Mesendoderm (in vitro differentiated cells): Measurements from ENCODE around the gene RNLS.

ENCODE experiments used
- DNase-seq: peaks from one replicate; pipeline ENCODE4 v3.0.0; 2013
- H2AK5ac ChIP-seq: 2 replicates; pipeline ENCODE4 v1.6.1; 2013; ENCODE audit warnings: low read length, inconsistent platforms
- H2BK120ac ChIP-seq: 2 replicates; pipeline ENCODE4 v1.6.1; 2013; ENCODE audit warnings: low read depth, mild to moderate bottlenecking, low read length, moderate library complexity, mixed read lengths
- H2BK15ac ChIP-seq: replicated peaks from 2 replicates; pipeline ENCODE4 v1.6.1; 2013; ENCODE audit warnings: low read depth, mild to moderate bottlenecking, moderate library complexity
- H2BK5ac ChIP-seq: 2 replicates; pipeline ENCODE4 v1.6.1; 2013; ENCODE audit warnings: low read length, inconsistent platforms
- H3K18ac ChIP-seq: 2 replicates; pipeline ENCODE4 v1.6.1; 2013; ENCODE audit warnings: mild to moderate bottlenecking, low read length, mixed read lengths
- H3K23ac ChIP-seq: one replicate; pipeline ENCODE4 v1.6.1; 2013; ENCODE audit warnings: low read length
- H3K27ac ChIP-seq: 2 replicates; pipeline ENCODE4 v1.5.1; 2013; ENCODE audit warnings: low read depth, mild to moderate bottlenecking, inconsistent platforms, low read length, moderate library complexity
- H3K27me3 ChIP-seq: 2 replicates; pipeline ENCODE4 v1.6.1; 2013; ENCODE audit warnings: low read length, control low read depth, mild to moderate bottlenecking, inconsistent platforms; ENCODE audit not compliant: insufficient read depth, poor library complexity
- H3K36me3 ChIP-seq: 2 replicates; pipeline ENCODE4 v1.6.1; 2013; ENCODE audit warnings: low read length, inconsistent platforms; ENCODE audit not compliant: control insufficient read depth, insufficient read depth
- H3K4ac ChIP-seq: one replicate; pipeline ENCODE4 v1.6.1; 2013; ENCODE audit warnings: low read depth, mild to moderate bottlenecking, low read length, moderate library complexity
- H3K4me1 ChIP-seq: 2 replicates; pipeline ENCODE4 v1.6.1; 2013; ENCODE audit warnings: low read depth, low read length, inconsistent platforms; ENCODE audit not compliant: control insufficient read depth
- H3K4me2 ChIP-seq: 2 replicates; pipeline ENCODE4 v1.6.1; 2013; ENCODE audit warnings: low read length
- H3K4me3 ChIP-seq: 2 replicates; pipeline ENCODE4 v1.5.1; 2013; ENCODE audit warnings: mild to moderate bottlenecking, low read length
- H3K56ac ChIP-seq: one replicate; pipeline ENCODE4 v1.6.1; 2013; ENCODE audit warnings: low read length
- H3K79me1 ChIP-seq: 2 replicates; pipeline ENCODE4 v1.6.1; 2013; ENCODE audit warnings: low read length, inconsistent platforms
- H3K79me2 ChIP-seq: 2 replicates; pipeline ENCODE4 v1.6.1; 2013; ENCODE audit warnings: mild to moderate bottlenecking, low read length; ENCODE audit not compliant: control insufficient read depth, insufficient read depth
- H3K9ac ChIP-seq: 2 replicates; pipeline ENCODE4 v1.6.1; 2013; ENCODE audit warnings: low read length, inconsistent platforms
- H4K5ac ChIP-seq: one replicate; pipeline ENCODE4 v1.6.1; 2013; ENCODE audit warnings: low read length
- H4K8ac ChIP-seq: one replicate; pipeline ENCODE4 v1.6.1; 2013; ENCODE audit warnings: low read depth, mild to moderate bottlenecking, control low read depth, low read length, moderate library complexity
- WGBS: extraction: QIAGEN DNeasy Blood & Tissue Kit; methylation state at CpG from one replicate; pipeline ENCODE4 v1.1.7; 2013; ENCODE audit warnings: low lambda C conversion rate, missing lambda C conversion rate; ENCODE audit not compliant: insufficient coverage; ENCODE audit errors: extremely low coverage; 5-methylcytosine and 5-hydroxymethylcytosine counted together

RNLS gene

GRCh38 chr10:88411772-88412349, 171.3 kb downstream of the RNLS start:
- Histone ChIP-seq H2BK5ac (no peak overlapping the region), H3K18ac (no peak overlapping the region), H3K4ac (no peak overlapping the region), H3K4me1 (no peaks in the 10 kb centered on the region), H4K8ac (no peak overlapping the region), H2BK120ac (no peak overlapping the region), H4K5ac (no peak overlapping the region), H3K9ac (no peak overlapping the region), H2AK5ac (no peak overlapping the region), H3K79me2 (no peaks in the 10 kb centered on the region), H3K23ac (no peak overlapping the region), H3K56ac (no peak overlapping the region), H3K4me2 (no peak overlapping the region), H3K4me3 (no peak overlapping the region), H3K36me3 (no peaks in the 10 kb centered on the region), H3K79me1 (no peaks in the 10 kb centered on the region), H3K27ac (no peak overlapping the region), H3K27me3 (no peaks in the 10 kb centered on the region), H2BK15ac (no peak overlapping the region)
- no CpG with 5 or more reads among the region's 6 CpGs for WGBS
- no peak for DNase-seq

- no CpG with 5 or more reads among the region's 1 CpG for WGBS
Measured at GRCh38 chr10:88409824-88410223, 173.3 kb downstream of the RNLS start.

GRCh38 chr10:88409236-88409635, 173.9 kb downstream of the RNLS start:
- no peak for DNase-seq
- H3K79me1 ChIP-seq, result no peaks in the 10 kb centered on the region
- H3K23ac ChIP-seq, result no peak overlapping the region
- H3K4me3 ChIP-seq, result no peak overlapping the region
- no peak overlapping the region for H3K56ac ChIP-seq
- no peak overlapping the region for H3K4ac ChIP-seq
- H2BK5ac ChIP-seq, result no peak overlapping the region
- H4K5ac ChIP-seq, result no peak overlapping the region
- no peaks in the 10 kb centered on the region for H3K36me3 ChIP-seq
- H3K18ac ChIP-seq, result no peak overlapping the region
- no peaks in the 10 kb centered on the region for H3K27me3 ChIP-seq
- no peak overlapping the region for H2AK5ac ChIP-seq
- H2BK120ac ChIP-seq, result no peak overlapping the region
- H3K27ac ChIP-seq, result no peak overlapping the region
- no peak overlapping the region for H3K9ac ChIP-seq
- H3K4me1 ChIP-seq, result no peaks in the 10 kb centered on the region
- H2BK15ac ChIP-seq, result no peak overlapping the region
- H3K4me2 ChIP-seq, result no peak overlapping the region
- WGBS, result no CpG with 5 or more reads among the region's 2 CpGs
- H3K79me2 ChIP-seq, result no peaks in the 10 kb centered on the region
- no peak overlapping the region for H4K8ac ChIP-seq

More at GRCh38 chr10:88409824-88410223, 173.3 kb downstream of the RNLS start:
- Histone ChIP-seq H2BK5ac (no peak overlapping the region), H3K18ac (no peak overlapping the region), H4K5ac (no peak overlapping the region), H3K4me3 (no peak overlapping the region), H3K27ac (no peak overlapping the region), H3K4me1 (no peaks in the 10 kb centered on the region), H3K23ac (no peak overlapping the region), H2BK15ac (no peak overlapping the region), H3K4me2 (no peak overlapping the region), H3K4ac (no peak overlapping the region), H3K27me3 (no peaks in the 10 kb centered on the region), H4K8ac (no peak overlapping the region), H2AK5ac (no peak overlapping the region), H3K56ac (no peak overlapping the region), H3K9ac (no peak overlapping the region), H3K79me1 (no peaks in the 10 kb centered on the region), H2BK120ac (no peak overlapping the region), H3K79me2 (no peaks in the 10 kb centered on the region), H3K36me3 (no peaks in the 10 kb centered on the region)
- no peak for DNase-seq

GRCh38 chr10:88408096-88408495, 175.0 kb downstream of the RNLS start:
- H3K79me2 ChIP-seq, result no peaks in the 10 kb centered on the region
- H3K23ac ChIP-seq, result no peak overlapping the region
- H4K5ac ChIP-seq, result no peak overlapping the region
- no peaks in the 10 kb centered on the region for H3K36me3 ChIP-seq
- no peak overlapping the region for H3K56ac ChIP-seq
- no peak overlapping the region for H3K4me2 ChIP-seq
- no peak overlapping the region for H3K9ac ChIP-seq
- no peak overlapping the region for H3K4me3 ChIP-seq
- no peak overlapping the region for H4K8ac ChIP-seq
- no peak overlapping the region for H3K18ac ChIP-seq
- H3K4ac ChIP-seq, result no peak overlapping the region
- DNase-seq, result no peak
- no CpG with 5 or more reads among the region's 2 CpGs for WGBS
- H3K79me1 ChIP-seq, result no peaks in the 10 kb centered on the region
- no peak overlapping the region for H2BK5ac ChIP-seq
- no peak overlapping the region for H2BK120ac ChIP-seq
- H2BK15ac ChIP-seq, result no peak overlapping the region
- no peaks in the 10 kb centered on the region for H3K4me1 ChIP-seq
- H2AK5ac ChIP-seq, result no peak overlapping the region
- H3K27ac ChIP-seq, result no peak overlapping the region
- no peaks in the 10 kb centered on the region for H3K27me3 ChIP-seq

- Histone ChIP-seq H3K4ac (no peak overlapping the region), H3K36me3 (no peaks in the 10 kb centered on the region), H3K4me1 (no peaks in the 10 kb centered on the region), H3K56ac (no peak overlapping the region), H3K4me2 (no peak overlapping the region), H3K9ac (no peak overlapping the region), H4K8ac (no peak overlapping the region), H2BK15ac (no peak overlapping the region), H2BK5ac (no peak overlapping the region), H3K27ac (no peak overlapping the region), H3K79me2 (no peaks in the 10 kb centered on the region), H3K4me3 (no peak overlapping the region), H3K27me3 (no peaks in the 10 kb centered on the region), H2AK5ac (no peak overlapping the region), H3K79me1 (no peaks in the 10 kb centered on the region), H3K18ac (no peak overlapping the region), H3K23ac (no peak overlapping the region), H4K5ac (no peak overlapping the region), H2BK120ac (no peak overlapping the region)
- no CpG with 5 or more reads among the region's 2 CpGs for WGBS
- no peak for DNase-seq
Measured at GRCh38 chr10:88404133-88404532, 179.0 kb downstream of the RNLS start.

GRCh38 chr10:88401671-88402347, 181.3 kb downstream of the RNLS start:
- no peak overlapping the region for H3K27ac ChIP-seq
- H3K4ac ChIP-seq, result no peak overlapping the region
- no peak overlapping the region for H3K4me2 ChIP-seq
- H3K4me1 ChIP-seq, result no peaks in the 10 kb centered on the region
- no CpG with 5 or more reads among the region's 2 CpGs for WGBS
- H2AK5ac ChIP-seq, result no peak overlapping the region
- H3K79me2 ChIP-seq, result no peaks in the 10 kb centered on the region
- DNase-seq, result no peak
- H3K18ac ChIP-seq, result no peak overlapping the region
- no peak overlapping the region for H4K8ac ChIP-seq
- H3K9ac ChIP-seq, result no peak overlapping the region
- H3K79me1 ChIP-seq, result no peaks in the 10 kb centered on the region
- no peak overlapping the region for H4K5ac ChIP-seq
- no peak overlapping the region for H3K23ac ChIP-seq
- H2BK5ac ChIP-seq, result no peak overlapping the region
- H2BK120ac ChIP-seq, result no peak overlapping the region
- no peaks in the 10 kb centered on the region for H3K36me3 ChIP-seq
- no peaks in the 10 kb centered on the region for H3K27me3 ChIP-seq
- H2BK15ac ChIP-seq, result no peak overlapping the region
- no peak overlapping the region for H3K56ac ChIP-seq
- H3K4me3 ChIP-seq, result no peak overlapping the region
